Measurements from ENCODE around the gene EFNB3. TPM values are rescaled to one million over a fixed set of nuclear protein-coding genes. Genes with fewer than 3 reads are reported as not detected.

Gene EFNB3
- polyA plus RNA-seq, 1 donor from 2014 or later = 36.4 TPM

- Histone ChIP-seq H3K9me3 (ENCODE audit: low read length) (no peaks in the 10 kb centered on the region), H3K27me3 (ENCODE audit: insufficient read depth, low read depth, low read length) (no peaks in the 10 kb centered on the region), H3K79me2 (replicated peaks; ENCODE audit: insufficient read depth, low read length) (no peaks in the 10 kb centered on the region), H3K4me3 (ENCODE audit: low read length) (no peak overlapping the region), H3K9ac (ENCODE audit: low read length) (no peak overlapping the region), H3F3A (ENCODE audit: insufficient read depth, low read length, poor library complexity, severe bottlenecking) (no peaks in the 10 kb centered on the region), H2AFZ (ENCODE audit: low read depth, low read length) (no peak overlapping the region), H3K9me2 (ENCODE audit: insufficient read depth, low read length) (no peaks in the 10 kb centered on the region), H3K36me3 (ENCODE audit: insufficient read depth, low read length) (no peaks in the 10 kb centered on the region), H3K27ac (ENCODE audit: low read length) (no peak overlapping the region), H3K4me2 (ENCODE audit: low read length) (no peak overlapping the region), H4K20me1 (ENCODE audit: insufficient read depth) (no peaks in the 10 kb centered on the region)
- TF ChIP-seq SMC3 (conservative IDR thresholded peaks at IDR 0.05; ENCODE audit: poor library complexity) (no peak), TAF1 (IDR thresholded peaks at IDR 0.05; ENCODE audit: low read depth) (no peak), RAD21 (conservative IDR thresholded peaks at IDR 0.05) (no peak), EP300 (conservative IDR thresholded peaks at IDR 0.05; ENCODE audit: poor library complexity, severe bottlenecking) (no peak), EZH2 (IDR thresholded peaks at IDR 0.05; ENCODE audit: borderline replicate concordance, insufficient read depth, low read length, poor library complexity, severe bottlenecking) (no peak), MXI1 (conservative IDR thresholded peaks at IDR 0.05; ENCODE audit: poor library complexity, severe bottlenecking) (no peak), POLR2AphosphoS5 (IDR thresholded peaks at IDR 0.05) (no peak)
- TF ChIP-seq, protein P1, sequence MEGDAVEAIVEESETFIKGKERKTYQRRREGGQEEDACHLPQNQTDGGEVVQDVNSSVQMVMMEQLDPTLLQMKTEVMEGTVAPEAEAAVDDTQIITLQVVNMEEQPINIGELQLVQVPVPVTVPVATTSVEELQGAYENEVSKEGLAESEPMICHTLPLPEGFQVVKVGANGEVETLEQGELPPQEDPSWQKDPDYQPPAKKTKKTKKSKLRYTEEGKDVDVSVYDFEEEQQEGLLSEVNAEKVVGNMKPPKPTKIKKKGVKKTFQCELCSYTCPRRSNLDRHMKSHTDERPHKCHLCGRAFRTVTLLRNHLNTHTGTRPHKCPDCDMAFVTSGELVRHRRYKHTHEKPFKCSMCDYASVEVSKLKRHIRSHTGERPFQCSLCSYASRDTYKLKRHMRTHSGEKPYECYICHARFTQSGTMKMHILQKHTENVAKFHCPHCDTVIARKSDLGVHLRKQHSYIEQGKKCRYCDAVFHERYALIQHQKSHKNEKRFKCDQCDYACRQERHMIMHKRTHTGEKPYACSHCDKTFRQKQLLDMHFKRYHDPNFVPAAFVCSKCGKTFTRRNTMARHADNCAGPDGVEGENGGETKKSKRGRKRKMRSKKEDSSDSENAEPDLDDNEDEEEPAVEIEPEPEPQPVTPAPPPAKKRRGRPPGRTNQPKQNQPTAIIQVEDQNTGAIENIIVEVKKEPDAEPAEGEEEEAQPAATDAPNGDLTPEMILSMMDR (IDR thresholded peaks at IDR 0.05; ENCODE audit: poor library complexity, severe bottlenecking) = no peak
- TF ChIP-seq, protein P2, sequence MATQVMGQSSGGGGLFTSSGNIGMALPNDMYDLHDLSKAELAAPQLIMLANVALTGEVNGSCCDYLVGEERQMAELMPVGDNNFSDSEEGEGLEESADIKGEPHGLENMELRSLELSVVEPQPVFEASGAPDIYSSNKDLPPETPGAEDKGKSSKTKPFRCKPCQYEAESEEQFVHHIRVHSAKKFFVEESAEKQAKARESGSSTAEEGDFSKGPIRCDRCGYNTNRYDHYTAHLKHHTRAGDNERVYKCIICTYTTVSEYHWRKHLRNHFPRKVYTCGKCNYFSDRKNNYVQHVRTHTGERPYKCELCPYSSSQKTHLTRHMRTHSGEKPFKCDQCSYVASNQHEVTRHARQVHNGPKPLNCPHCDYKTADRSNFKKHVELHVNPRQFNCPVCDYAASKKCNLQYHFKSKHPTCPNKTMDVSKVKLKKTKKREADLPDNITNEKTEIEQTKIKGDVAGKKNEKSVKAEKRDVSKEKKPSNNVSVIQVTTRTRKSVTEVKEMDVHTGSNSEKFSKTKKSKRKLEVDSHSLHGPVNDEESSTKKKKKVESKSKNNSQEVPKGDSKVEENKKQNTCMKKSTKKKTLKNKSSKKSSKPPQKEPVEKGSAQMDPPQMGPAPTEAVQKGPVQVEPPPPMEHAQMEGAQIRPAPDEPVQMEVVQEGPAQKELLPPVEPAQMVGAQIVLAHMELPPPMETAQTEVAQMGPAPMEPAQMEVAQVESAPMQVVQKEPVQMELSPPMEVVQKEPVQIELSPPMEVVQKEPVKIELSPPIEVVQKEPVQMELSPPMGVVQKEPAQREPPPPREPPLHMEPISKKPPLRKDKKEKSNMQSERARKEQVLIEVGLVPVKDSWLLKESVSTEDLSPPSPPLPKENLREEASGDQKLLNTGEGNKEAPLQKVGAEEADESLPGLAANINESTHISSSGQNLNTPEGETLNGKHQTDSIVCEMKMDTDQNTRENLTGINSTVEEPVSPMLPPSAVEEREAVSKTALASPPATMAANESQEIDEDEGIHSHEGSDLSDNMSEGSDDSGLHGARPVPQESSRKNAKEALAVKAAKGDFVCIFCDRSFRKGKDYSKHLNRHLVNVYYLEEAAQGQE (IDR thresholded peaks at IDR 0.05; ENCODE audit: borderline replicate concordance) = no peak
Measured at GRCh38 chr17:7721612-7722011, 16.6 kb downstream of the EFNB3 start.

- Histone ChIP-seq H3K4me3 (ENCODE audit: low read length) (no peak overlapping the region), H2AFZ (ENCODE audit: low read depth, low read length) (no peak overlapping the region), H3K27me3 (ENCODE audit: insufficient read depth, low read depth, low read length) (no peaks in the 10 kb centered on the region), H3K9me3 (ENCODE audit: low read length) (no peaks in the 10 kb centered on the region), H4K20me1 (ENCODE audit: insufficient read depth) (no peaks in the 10 kb centered on the region), H3K79me2 (replicated peaks; ENCODE audit: insufficient read depth, low read length) (no peaks in the 10 kb centered on the region), H3K36me3 (ENCODE audit: insufficient read depth, low read length) (no peaks in the 10 kb centered on the region), H3K27ac (ENCODE audit: low read length) (no peak overlapping the region), H3K9ac (ENCODE audit: low read length) (no peak overlapping the region), H3K4me2 (ENCODE audit: low read length) (no peak overlapping the region), H3F3A (ENCODE audit: insufficient read depth, low read length, poor library complexity, severe bottlenecking) (no peaks in the 10 kb centered on the region), H3K9me2 (ENCODE audit: insufficient read depth, low read length) (no peaks in the 10 kb centered on the region)
- TF ChIP-seq, protein P1 (IDR thresholded peaks at IDR 0.05; ENCODE audit: poor library complexity, severe bottlenecking) = no peak
- no peak for TF ChIP-seq MXI1 (conservative IDR thresholded peaks at IDR 0.05; ENCODE audit: poor library complexity, severe bottlenecking)
- no peak for TF ChIP-seq EZH2 (IDR thresholded peaks at IDR 0.05; ENCODE audit: borderline replicate concordance, insufficient read depth, low read length, poor library complexity, severe bottlenecking)
- TF ChIP-seq, protein P2 (IDR thresholded peaks at IDR 0.05; ENCODE audit: borderline replicate concordance) = no peak
- no peak for TF ChIP-seq POLR2AphosphoS5 (IDR thresholded peaks at IDR 0.05)
- no peak for TF ChIP-seq TAF1 (IDR thresholded peaks at IDR 0.05; ENCODE audit: low read depth)
Measured at GRCh38 chr17:7727886-7728285, 22.9 kb downstream of the EFNB3 start.
